ENCODE data around the gene EYA2. TPM values are rescaled to one million over a fixed set of nuclear protein-coding genes. Genes with fewer than 3 reads are reported as not detected.
"Not testable (repeated sequence)": the region's sequence is repeated elsewhere in the genome, so short reads cannot be mapped to it uniquely, and the experiment has no call there.

EYA2 gene
- polyA plus RNA-seq, result 10 to 100 TPM in 1 of 3 donors, 1 to 10 TPM in 1, under 1 TPM in 1; 0.98 to 26.4 (median 7.9) TPM

GRCh38 chr20:46894579-46894958, at the start of gene EYA2:
Gene EYA2 (plus strand): TSS chr20:46894843. CDS start chr20:46990011, 95,168 bp downstream.
- 1 to 3% (median 1%) methylated on average over 8 to 51 of the region's 52 CpGs for WGBS, 3 donors
- H3K27ac ChIP-seq (ENCODE audit: low read depth, low read length), result no peak within 1 kb of the TSS

DNA sequence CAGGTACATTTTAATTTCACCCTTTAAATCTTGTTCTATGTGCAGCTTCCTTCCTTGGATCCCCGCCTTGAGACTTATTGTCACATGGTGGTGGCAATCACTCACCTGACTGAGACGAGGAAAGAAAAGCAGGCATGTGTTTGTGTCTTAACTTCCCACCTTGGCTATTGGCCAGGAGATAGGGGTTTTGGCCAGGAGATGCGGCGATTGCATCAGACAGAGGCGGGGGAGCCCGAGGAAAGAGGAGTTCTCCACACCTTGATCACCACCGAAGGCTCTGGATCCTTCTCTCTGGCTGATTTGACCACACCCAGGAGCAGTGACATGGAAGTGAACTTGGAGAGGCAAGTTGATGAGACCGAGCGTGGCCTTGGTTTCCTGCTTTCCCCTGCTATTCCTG, 49.7 kb upstream of the EYA2 start:
- no peak overlapping the region for H3K27ac ChIP-seq (ENCODE audit: low read depth, low read length)
- 74 to 78% (median 78%) methylated on average over 9 of the region's 9 CpGs for WGBS, 3 donors

- no peak overlapping the region for H3K27ac ChIP-seq (ENCODE audit: low read depth, low read length)
- 91 to 95% (median 93%) methylated on average over 4 of the region's 4 CpGs for WGBS, 3 donors
Measured at GRCh38 chr20:46849269-46849668, 45.4 kb upstream of the EYA2 start.

GRCh38 chr20:46849751-46850150, 44.9 kb upstream of the EYA2 start:
- no peak overlapping the region for H3K27ac ChIP-seq (ENCODE audit: low read depth, low read length)
- WGBS, 3 donors, result 78 to 88% (median 86%) methylated on average over 5 of the region's 5 CpGs

- H3K27ac ChIP-seq (ENCODE audit: low read depth, low read length), result no peak overlapping the region
- 32 to 58% (median 58%) methylated on average over 10 of the region's 10 CpGs for WGBS, 3 donors
Measured at GRCh38 chr20:46850416-46850815, 44.2 kb upstream of the EYA2 start.

- H3K27ac ChIP-seq (ENCODE audit: low read depth, low read length), result no peak overlapping the region
- WGBS, 3 donors, result 73 to 75% (median 73%) methylated on average over 7 of the region's 7 CpGs
Measured at GRCh38 chr20:46850896-46851295, 43.7 kb upstream of the EYA2 start.

- 82 to 89% (median 86%) methylated on average over 4 of the region's 4 CpGs for WGBS, 3 donors
- H3K27ac ChIP-seq (ENCODE audit: low read depth, low read length), result no peak overlapping the region
Measured at GRCh38 chr20:46851746-46852145, 42.9 kb upstream of the EYA2 start.

DNA sequence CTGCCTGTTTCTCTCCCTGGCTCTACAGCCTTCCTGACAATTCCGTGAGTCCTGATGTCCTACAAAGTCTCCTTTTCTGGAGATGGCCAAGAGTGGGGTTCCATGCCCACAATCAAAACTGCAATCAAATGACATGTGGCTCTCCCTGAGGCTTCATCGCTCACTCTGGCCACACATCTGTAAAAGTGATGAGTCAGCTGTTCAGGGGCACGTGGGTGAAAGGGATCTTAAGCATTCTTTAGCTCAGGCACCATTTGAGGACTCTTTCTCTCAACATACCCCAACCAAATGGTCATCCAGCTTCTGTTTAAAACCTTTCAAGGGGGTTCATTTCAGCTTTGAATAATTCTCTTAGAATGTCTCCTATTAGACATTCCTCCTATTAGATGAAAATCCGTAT, 42.3 kb upstream of the EYA2 start:
- no peak overlapping the region for H3K27ac ChIP-seq (ENCODE audit: low read depth, low read length)
- WGBS, 3 donors, result 65 to 71% (median 70%) methylated on average over 4 of the region's 4 CpGs

DNA sequence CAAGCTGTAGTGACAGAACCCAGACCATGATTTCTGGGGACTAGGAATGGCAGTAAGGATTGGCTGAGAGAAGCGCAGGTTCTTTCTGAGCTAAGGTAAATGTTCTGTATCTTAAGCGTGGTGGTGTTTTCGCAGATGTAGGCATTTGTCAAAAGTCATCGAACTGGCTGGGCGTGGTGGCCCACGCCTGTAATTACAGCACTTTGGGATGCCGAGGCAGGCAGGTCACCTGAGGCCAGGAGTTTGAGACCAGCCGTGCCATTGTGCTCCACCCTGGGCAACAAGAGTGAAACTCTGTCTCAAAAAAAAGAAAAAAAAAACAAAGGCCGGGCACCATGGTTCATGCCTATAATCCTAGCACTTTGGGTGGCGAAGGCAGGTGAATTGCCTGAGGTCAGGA, 40.7 kb upstream of the EYA2 start:
- 91 to 94% (median 92%) methylated on average over 10 of the region's 10 CpGs for WGBS, 3 donors
- no peak overlapping the region for H3K27ac ChIP-seq (ENCODE audit: low read depth, low read length)

DNA sequence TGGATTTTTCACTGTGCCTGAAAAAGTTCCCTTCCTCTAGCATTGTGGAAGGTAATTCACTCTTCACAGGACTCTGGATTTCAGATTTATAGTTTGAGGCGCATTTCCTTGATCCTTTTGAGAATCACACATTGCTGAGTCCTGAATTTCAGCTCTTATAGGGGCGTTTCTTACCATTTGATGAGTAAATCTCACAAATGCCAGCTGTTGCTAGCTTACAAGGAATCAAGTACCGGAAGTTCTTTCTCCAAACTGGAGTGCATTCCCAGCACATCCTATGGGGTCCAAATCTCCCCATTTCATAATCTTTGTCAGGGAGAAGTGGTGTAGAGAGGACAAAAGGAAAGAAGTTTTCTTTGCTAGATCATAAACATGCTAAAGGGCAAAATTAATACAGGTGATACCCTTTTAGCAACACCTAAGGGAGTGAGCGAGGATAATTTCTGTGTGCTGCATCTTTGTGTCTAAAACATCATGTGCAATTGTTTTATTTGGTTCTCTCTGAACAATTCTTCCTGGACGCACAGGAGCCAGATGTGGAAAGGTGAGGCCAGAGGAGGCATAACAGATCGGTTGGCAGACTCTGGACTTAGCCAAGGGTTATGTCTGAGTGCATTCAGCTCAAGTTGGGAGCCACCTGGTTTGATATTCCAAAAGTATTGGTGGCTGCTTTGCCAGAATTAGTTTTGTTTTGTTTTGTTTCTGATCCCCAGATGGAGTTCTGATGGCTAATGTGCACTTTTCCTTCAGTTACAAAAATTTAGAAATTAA, 37.4 kb upstream of the EYA2 start:
- 60 to 70% (median 62%) methylated on average over 6 of the region's 6 CpGs for WGBS, 3 donors
- H3K27ac ChIP-seq (ENCODE audit: low read depth, low read length), result no peak overlapping the region

DNA sequence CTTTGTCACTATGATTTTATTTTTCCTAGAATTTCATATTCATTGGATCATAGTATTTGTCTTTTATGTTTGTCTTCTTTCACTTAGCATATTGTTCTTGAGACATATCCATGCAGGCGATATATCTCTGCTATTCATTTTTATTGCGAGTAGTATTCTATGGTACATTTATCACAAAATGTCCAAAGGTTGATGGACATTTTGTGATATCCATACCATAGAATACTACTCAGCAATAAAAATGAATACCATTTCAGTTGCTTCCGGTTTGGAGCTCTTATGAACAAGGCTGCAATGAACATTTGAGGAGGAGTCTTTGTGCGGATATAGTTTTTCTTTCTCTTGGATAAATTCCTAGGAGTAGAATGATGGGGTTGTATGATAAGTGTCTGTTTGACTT, 28.8 kb upstream of the EYA2 start:
- WGBS, 3 donors, result 89 to 92% (median 91%) methylated on average over 4 of the region's 4 CpGs
- no peak overlapping the region for H3K27ac ChIP-seq (ENCODE audit: low read depth, low read length)

DNA sequence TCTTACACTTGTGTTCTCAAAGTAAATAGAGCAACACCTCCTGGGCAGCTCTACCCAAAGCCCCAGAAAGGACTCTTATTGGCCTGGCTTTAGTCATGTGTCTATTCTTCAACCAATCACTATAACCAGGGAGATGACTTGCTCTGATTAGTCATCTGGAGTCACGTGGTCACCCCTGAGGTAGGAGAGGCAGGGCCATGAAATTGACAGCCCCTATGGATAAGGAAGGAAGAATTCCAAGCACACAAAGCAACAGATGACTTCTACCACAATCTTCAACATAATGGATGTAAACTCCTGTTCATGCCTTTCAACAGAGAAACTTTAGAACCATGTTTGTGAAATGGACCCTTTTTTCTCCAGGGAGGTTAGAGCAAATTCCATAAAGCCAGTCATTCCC, 24.6 kb upstream of the EYA2 start:
- no peak overlapping the region for H3K27ac ChIP-seq (ENCODE audit: low read depth, low read length)
- WGBS, 3 donors, result 67 to 70% (median 69%) methylated on average over 1 of the region's 1 CpG

DNA sequence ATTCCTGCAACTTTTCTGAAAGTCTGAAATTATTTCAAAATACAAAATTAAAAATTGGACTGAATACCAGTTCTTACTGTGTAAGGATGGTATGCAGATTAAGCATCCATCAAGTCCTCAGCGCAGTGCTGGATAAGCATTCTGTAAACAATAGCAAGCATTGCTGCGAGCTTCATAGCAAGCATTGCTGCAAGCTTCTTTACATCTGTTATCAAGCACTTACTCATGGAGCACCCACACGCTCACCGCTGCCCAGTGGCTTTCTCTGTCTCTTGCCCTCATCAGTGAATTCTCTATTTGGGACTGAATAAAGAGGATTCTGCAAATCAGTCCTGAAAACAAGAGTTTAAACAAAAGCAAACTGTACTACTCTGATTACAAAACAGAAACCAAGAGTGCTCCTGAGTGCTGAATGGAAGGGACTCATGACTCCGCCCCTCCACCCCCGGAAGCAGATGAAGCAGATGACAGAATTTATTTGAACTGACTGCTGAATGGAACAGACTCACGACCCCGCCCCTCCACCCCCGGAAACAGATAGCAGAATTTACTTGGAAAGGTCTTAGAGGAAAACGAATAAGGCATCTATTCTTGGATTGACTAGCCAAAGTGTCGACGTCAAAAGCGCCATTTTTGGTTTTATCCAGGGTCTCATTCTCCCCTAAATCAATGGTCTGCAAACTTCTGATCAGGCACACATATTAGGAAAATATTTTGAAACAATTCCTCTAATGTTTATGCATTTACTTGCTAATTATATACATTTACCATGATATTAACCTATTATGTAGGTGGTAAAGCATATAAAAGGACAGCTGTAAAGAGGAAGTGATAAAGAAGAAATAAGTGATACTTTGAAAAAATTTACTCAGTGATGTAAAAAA, 22.1 kb upstream of the EYA2 start:
- H3K27ac ChIP-seq (ENCODE audit: low read depth, low read length), result no peak overlapping the region
- 62 to 64% (median 63%) methylated on average over 13 of the region's 13 CpGs for WGBS, 3 donors

- WGBS, 3 donors, result 59 to 70% (median 66%) methylated on average over 4 of the region's 4 CpGs
- no peak overlapping the region for H3K27ac ChIP-seq (ENCODE audit: low read depth, low read length)
Measured at GRCh38 chr20:46875059-46875458, 19.6 kb upstream of the EYA2 start.

- WGBS, 3 donors, result 83 to 91% (median 89%) methylated on average over 5 of the region's 5 CpGs
- no peak overlapping the region for H3K27ac ChIP-seq (ENCODE audit: low read depth, low read length)
Measured at GRCh38 chr20:46879386-46879785, 15.3 kb upstream of the EYA2 start.

GRCh38 chr20:46879963-46880362, 14.7 kb upstream of the EYA2 start:
- 87 to 90% (median 90%) methylated on average over 5 of the region's 5 CpGs for WGBS, 3 donors
- H3K27ac ChIP-seq (ENCODE audit: low read depth, low read length), result not testable (repeated sequence)

- no peak overlapping the region for H3K27ac ChIP-seq (ENCODE audit: low read depth, low read length)
- WGBS, 3 donors, result 38 to 47% (median 39%) methylated on average over 6 of the region's 6 CpGs
Measured at GRCh38 chr20:46883892-46884291, 10.8 kb upstream of the EYA2 start.

GRCh38 chr20:46890682-46891081, 4.0 kb upstream of the EYA2 start:
- no peak overlapping the region for H3K27ac ChIP-seq (ENCODE audit: low read depth, low read length)

- no peak overlapping the region for H3K27ac ChIP-seq (ENCODE audit: low read depth, low read length)
- 85 to 90% (median 89%) methylated on average over 3 of the region's 3 CpGs for WGBS, 3 donors
Measured at GRCh38 chr20:46893051-46893450, 1.6 kb upstream of the EYA2 start.
